AML-193 (cell line): ENCODE data around the gene TNFAIP8.

Experiments used
- DNase-seq, 2 experiments: peaks; one replicate each; lab custom pipeline; 2025; lab: John Stamatoyannopoulos, UW

Gene TNFAIP8

GRCh38 chr5:119393746-119394145, 37.9 kb downstream of the TNFAIP8 start:
- DNase-seq: no peak

DNA sequence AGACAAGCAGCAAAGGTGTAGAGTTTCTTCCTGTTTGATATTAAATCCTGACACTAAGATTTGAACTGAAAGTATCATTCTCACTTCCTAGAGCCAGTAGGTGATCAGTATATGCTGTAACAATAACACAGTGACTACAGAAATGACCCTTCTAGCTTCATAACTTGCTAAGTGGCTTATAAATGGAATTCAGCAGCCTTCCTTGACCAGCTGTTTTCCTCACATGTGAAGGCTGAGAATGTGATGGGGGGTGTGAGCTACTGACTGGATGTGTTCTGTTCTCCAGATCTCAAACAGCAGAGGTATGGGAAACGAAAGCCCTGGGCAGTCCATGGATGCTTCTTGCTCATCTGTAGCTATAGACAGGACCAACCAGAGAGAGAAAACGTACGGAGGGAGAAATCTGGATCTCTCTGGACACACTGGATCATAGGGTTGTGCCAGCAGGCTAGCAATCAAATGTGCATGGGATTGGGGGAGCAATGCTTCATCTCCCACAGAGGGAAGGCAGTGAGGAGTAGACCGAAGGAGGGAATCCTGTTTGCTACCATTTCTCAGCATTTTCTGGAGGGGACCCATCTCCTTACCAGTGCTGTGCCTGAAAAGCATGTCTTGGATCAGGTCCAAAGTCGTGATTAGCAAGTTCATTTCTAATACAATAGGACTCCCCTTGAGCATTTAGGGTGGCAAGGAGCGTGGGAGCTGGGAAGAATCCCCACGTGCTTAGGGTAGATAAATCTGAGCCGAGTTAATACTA, 39.4 kb downstream of the TNFAIP8 start:
- DNase-seq: no peak

GRCh38 chr5:119396030-119396664, 40.3 kb downstream of the TNFAIP8 start:
- no peak for DNase-seq

DNA sequence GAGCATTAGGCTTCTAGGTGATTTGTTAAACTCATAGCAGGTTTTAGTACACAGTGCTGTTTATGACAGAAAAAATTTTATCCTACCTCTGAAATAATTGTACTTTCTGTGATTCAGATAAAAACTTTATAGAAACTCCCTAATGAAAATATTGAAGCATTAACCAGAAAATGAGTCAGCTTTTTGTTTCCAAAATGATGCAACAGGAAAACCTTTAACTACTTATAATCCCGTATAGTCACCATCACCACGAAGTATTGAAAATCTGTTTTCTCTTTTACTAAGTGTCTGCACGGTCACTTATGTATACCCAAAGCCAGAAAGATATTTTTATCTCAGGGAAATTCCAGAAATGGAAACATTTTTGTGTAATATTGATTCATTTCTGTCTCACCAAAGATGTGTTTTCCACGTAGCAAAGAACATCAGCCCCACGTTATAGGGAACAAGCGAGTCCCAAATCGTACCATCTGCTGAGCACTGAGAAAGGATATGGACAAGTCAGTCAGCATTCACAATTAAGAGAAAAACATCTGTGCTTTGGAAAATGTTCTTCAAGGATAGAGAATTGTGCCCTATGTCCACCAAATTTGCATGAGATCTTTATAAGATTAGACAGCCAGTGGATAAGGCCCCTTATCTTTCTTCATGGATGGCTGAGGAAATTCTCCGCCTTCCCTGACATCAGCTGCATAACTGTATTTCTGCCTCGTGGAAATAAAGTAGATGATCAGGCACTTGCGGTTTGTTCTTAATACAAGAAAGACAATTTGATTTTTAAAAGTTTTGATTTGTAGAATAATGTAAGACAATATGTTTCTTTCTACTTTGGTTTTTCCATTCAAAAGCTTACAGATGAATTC, 41.9 kb downstream of the TNFAIP8 start:
- DNase-seq: peak; percentile 46 to 60

DNA sequence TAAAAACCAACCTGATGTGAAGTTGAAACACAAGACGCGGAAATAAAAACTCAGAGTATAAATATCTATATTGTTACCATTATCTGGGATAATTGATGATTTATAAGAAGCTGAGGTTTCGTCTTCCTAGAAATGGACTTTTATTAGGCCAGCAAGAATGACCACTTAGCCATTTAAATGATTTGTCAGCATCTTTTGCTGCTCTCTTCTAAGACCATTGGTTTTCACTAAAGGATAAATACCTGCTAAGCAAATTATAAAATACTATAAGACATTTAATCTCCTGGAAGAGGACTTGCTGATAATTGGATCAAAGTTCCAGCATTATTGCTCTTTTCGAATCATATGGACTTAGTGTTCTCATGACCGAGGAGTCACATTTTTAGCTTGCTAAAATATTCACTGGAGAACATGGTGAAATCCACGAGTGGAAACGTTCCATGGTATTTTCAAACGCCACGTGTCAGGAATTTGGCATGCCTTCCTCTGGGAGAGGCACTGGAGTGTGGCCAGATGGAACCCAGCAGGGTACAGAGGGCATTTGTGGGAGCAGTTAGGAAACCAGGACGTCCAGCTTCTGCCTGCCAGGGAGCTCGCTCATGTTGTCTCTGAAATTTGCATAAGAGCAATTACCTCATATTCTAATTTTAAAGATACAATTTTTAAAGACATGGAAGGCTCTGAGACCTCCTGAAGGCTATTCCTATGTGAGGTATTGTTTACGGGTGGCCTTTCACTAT, 43.1 kb downstream of the TNFAIP8 start:
- DNase-seq: no peak

GRCh38 chr5:119400245-119400644, 44.4 kb downstream of the TNFAIP8 start:
- DNase-seq: no peak

DNA sequence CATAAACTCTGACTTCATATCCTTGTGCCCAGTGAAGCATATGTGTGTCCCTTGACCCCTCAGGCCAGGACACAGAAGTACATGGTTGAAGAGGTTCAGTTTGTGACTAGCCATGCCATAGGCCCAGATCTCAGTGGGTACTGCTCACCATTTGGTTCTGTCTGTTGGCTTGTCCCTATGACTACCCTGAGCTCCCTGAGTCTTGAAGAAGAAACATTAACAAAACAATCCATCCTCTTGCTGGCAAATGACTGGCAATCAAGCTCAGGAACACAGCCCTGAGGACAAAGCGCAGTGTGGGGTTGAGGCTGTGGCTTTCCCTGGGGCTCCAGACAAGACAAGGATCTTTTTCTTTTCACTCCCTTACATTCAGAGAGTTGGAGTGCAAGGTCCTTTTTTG, 46.3 kb downstream of the TNFAIP8 start:
- DNase-seq: no peak

DNA sequence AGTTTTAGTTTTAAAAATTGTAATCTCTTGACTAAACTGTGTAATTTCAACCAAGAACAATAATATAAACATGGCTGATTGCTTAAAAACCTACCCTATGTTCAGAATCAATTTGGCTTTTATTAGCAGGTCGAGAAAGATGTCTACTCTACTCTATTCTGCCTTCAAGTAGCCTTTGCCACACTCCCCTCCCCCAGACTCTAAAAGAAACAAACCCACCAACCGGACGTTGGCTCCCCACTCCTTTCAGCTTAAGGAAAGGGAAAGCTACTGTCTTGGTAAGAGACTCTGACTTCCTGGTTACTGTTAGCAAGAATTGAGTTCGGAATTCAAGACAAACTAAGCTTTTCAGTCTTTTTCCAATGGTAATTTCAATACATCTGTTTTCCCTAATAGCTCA, 46.7 kb downstream of the TNFAIP8 start:
- DNase-seq: no peak

- no peak for DNase-seq
These were observed 48.2 kb downstream of the TNFAIP8 start for GRCh38 chr5:119404033-119404432.

- no peak for DNase-seq
These were observed 49.6 kb downstream of the TNFAIP8 start for GRCh38 chr5:119405419-119405818.

- DNase-seq: no peak
These were observed 50.8 kb downstream of the TNFAIP8 start for GRCh38 chr5:119406551-119407110.

GRCh38 chr5:119409235-119409815, 53.5 kb downstream of the TNFAIP8 start:
- no peak for DNase-seq

DNA sequence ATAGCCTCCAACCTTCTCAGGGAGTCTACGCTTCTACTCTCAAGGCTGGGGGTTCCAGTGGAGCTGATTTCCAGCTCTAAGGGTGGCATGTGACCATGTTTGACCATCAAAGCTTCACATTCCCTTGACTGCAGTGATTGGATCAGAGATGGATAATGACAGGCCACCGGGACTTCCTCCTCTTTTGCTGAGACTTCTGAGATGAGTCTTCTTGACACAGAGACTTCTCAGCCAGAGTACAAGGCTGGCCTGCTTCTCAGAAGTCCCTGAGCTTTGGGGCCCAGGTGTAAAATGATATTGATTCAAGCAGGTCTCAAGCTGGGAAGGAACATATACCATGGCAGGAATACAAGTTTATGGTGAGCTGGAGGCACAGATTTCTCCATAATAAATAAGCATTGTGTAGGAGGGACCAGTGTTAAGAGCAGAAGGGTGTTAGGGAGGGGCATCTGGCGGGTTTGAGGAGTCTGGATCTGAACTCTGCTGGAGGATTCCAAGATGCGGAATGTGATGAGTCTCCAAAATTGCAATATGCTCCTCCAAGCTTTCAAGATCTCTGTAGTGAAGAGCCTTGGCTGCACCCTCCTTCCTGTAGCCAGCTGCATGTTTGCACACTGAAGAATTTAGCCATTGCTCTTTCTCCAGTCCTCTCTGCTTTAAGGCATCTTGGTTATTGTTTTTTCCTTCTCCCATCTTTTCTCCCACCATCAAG, 54.8 kb downstream of the TNFAIP8 start:
- no peak for DNase-seq

DNA sequence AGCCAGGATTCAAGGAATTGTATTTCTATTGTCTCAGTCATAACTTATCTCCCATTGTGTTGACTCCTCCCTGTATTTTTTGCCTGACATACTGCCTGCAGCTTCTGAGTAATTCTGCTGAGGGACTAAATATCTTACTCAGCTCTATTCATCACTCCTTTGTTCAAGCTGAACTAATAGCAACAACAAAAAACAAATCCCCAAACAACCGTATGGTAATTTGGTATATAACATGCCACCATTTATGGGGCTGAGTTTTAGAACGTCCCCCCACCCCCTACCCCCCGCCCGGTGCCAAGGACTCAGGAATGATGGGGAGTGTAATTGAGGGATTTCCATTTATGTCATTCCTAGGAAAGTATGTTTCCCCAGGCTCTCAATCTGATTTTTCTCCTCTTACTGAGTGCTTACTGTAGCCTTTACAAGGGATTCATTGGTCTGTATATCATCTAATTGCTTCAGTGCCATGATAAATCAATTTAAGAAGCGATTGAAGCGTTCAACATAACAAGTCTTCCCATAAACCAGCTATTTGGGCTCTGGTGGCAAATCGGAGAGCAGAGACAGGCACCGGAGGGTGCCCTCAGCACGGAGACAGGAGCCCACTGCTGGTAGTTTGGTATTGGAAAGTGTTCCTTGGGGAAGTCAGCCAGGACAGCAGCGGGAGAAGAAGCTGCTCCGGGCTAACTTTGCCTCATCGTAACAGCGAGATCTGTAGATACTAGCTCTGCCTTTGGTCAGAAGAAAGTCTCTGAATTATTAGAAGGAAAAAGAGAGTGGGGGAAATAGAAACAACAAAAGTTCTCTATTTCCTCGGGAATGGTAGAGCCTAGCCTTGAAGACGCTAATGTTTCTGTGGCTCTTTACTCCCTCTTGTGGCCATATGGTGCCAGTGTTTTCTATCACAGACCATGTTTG, 55.8 kb downstream of the TNFAIP8 start:
- DNase-seq: peak; percentile 65 to 75

DNA sequence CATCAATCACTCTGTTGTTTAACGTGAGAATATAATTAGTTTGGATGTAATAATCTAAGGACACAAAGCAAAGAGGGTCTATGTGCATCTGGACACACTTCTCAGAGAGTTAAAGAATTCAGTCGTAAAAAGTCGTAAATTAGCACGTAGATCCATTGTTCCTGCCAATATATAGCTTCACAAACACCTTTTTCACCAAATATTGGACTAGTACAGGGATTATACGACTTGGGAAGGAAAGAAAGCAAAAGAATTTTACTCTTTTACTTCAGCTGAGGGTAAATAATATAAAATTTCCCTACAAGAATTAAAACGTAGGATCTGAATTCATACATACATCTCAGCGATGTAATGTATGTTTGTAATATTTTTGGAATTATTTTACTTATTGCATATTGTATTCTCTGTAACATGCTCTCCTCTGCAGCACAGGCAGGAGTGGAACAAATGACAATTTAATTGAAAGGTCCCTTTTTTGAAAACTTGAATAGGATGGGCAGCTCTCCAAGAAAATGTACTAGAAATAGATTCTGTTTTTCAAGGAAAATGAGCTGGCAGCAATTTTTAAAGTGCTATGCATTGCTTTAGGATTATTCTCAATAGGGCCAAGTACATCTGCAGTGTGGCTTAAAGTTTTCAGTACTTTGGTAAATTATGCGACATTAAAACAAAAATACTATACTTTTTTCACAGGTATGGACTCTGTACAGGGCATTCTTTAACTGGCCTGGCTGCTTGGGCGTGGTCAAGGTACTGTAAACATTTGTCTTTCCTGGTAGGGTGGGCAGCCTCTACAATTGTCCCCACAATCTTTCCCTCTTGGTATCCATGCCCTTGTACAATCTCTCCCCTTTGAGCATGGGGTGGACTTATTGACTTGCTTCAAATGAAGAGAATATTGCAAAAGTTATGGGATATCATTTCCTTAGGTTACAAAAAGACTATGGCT, 56.7 kb downstream of the TNFAIP8 start:
- DNase-seq: no peak

GRCh38 chr5:119414124-119414734, 58.4 kb downstream of the TNFAIP8 start:
- DNase-seq: peak; percentile 67 to 68

- DNase-seq: peak; percentile 12 to 43
These were observed 62.2 kb downstream of the TNFAIP8 start for GRCh38 chr5:119417891-119418605.
